ENCODE data around the gene CES3. TPM values are rescaled to one million over a fixed set of nuclear protein-coding genes. Genes with fewer than 3 reads are reported as not detected.
A peak's percentile ranks its signal among the peaks of the same experiment; 100 is the strongest.
"Not testable (repeated sequence)": the region's sequence is repeated elsewhere in the genome, so short reads cannot be mapped to it uniquely, and the experiment has no call there.

Gene CES3
- polyA plus RNA-seq, 1 donor from 2014 or later, result 1.8 TPM

DNA sequence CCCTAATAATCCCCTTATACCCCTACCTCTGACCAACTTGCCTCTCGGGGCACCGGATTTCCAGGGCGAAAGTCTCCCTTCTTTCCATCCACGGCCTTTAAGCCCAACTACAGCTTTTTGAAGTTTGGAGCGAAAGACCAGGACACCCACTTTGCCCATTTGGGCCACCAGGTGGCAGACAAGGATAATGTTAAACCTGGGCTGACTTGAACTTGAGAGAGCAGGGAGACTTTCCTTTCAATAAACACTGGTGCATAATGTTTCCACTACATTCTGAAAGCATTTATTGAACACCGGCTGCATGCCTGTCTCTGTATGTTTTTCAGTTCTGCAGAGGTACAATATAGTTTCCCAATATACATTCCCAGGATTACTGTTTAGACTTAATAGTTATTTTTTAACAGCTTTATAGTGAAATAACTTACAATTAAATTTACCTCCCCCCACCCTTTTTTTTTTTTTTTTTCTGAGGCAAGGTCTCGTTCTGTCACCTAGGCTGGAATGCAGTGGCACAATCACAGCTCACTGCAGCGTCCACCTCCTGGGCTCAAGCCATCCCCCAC is 6.9 kb upstream of the CES3 start:
- H3K27me3 ChIP-seq (ENCODE audit: insufficient read depth, low read depth, low read length), result peaks cover 20% of the 10 kb centered on the region
- no peak overlapping the region for H2AFZ ChIP-seq (ENCODE audit: low read depth, low read length)
- H3K4me3 ChIP-seq (ENCODE audit: low read length), result no peak overlapping the region
- H4K20me1 ChIP-seq (ENCODE audit: insufficient read depth), result no peaks in the 10 kb centered on the region
- TF ChIP-seq, protein P1, sequence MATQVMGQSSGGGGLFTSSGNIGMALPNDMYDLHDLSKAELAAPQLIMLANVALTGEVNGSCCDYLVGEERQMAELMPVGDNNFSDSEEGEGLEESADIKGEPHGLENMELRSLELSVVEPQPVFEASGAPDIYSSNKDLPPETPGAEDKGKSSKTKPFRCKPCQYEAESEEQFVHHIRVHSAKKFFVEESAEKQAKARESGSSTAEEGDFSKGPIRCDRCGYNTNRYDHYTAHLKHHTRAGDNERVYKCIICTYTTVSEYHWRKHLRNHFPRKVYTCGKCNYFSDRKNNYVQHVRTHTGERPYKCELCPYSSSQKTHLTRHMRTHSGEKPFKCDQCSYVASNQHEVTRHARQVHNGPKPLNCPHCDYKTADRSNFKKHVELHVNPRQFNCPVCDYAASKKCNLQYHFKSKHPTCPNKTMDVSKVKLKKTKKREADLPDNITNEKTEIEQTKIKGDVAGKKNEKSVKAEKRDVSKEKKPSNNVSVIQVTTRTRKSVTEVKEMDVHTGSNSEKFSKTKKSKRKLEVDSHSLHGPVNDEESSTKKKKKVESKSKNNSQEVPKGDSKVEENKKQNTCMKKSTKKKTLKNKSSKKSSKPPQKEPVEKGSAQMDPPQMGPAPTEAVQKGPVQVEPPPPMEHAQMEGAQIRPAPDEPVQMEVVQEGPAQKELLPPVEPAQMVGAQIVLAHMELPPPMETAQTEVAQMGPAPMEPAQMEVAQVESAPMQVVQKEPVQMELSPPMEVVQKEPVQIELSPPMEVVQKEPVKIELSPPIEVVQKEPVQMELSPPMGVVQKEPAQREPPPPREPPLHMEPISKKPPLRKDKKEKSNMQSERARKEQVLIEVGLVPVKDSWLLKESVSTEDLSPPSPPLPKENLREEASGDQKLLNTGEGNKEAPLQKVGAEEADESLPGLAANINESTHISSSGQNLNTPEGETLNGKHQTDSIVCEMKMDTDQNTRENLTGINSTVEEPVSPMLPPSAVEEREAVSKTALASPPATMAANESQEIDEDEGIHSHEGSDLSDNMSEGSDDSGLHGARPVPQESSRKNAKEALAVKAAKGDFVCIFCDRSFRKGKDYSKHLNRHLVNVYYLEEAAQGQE (IDR thresholded peaks at IDR 0.05; ENCODE audit: borderline replicate concordance), result no peak
- TF ChIP-seq, protein P2, sequence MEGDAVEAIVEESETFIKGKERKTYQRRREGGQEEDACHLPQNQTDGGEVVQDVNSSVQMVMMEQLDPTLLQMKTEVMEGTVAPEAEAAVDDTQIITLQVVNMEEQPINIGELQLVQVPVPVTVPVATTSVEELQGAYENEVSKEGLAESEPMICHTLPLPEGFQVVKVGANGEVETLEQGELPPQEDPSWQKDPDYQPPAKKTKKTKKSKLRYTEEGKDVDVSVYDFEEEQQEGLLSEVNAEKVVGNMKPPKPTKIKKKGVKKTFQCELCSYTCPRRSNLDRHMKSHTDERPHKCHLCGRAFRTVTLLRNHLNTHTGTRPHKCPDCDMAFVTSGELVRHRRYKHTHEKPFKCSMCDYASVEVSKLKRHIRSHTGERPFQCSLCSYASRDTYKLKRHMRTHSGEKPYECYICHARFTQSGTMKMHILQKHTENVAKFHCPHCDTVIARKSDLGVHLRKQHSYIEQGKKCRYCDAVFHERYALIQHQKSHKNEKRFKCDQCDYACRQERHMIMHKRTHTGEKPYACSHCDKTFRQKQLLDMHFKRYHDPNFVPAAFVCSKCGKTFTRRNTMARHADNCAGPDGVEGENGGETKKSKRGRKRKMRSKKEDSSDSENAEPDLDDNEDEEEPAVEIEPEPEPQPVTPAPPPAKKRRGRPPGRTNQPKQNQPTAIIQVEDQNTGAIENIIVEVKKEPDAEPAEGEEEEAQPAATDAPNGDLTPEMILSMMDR (IDR thresholded peaks at IDR 0.05; ENCODE audit: poor library complexity, severe bottlenecking), result peak; percentile 88
- TF ChIP-seq EZH2 (IDR thresholded peaks at IDR 0.05; ENCODE audit: borderline replicate concordance, insufficient read depth, low read length, poor library complexity, severe bottlenecking) (no peak), RAD21 (conservative IDR thresholded peaks at IDR 0.05) (peak; percentile 91), TAF1 (IDR thresholded peaks at IDR 0.05; ENCODE audit: low read depth) (no peak), POLR2AphosphoS5 (IDR thresholded peaks at IDR 0.05) (no peak), EP300 (conservative IDR thresholded peaks at IDR 0.05; ENCODE audit: poor library complexity, severe bottlenecking) (no peak), MXI1 (conservative IDR thresholded peaks at IDR 0.05; ENCODE audit: poor library complexity, severe bottlenecking) (no peak), SMC3 (conservative IDR thresholded peaks at IDR 0.05; ENCODE audit: poor library complexity) (peak; percentile 94)
- H3K36me3 ChIP-seq (ENCODE audit: insufficient read depth, low read length), result no peaks in the 10 kb centered on the region
- H3K9me2 ChIP-seq (ENCODE audit: insufficient read depth, low read length), result no peaks in the 10 kb centered on the region
- H3K9me3 ChIP-seq (ENCODE audit: low read length), result no peaks in the 10 kb centered on the region
- no peak overlapping the region for H3K27ac ChIP-seq (ENCODE audit: low read length)
- H3F3A ChIP-seq (ENCODE audit: insufficient read depth, low read length, poor library complexity, severe bottlenecking), result no peaks in the 10 kb centered on the region
- H3K9ac ChIP-seq (ENCODE audit: low read length), result no peak overlapping the region
- no peak overlapping the region for H3K4me2 ChIP-seq (ENCODE audit: low read length)
- no peaks in the 10 kb centered on the region for H3K79me2 ChIP-seq (replicated peaks; ENCODE audit: insufficient read depth, low read length)

DNA sequence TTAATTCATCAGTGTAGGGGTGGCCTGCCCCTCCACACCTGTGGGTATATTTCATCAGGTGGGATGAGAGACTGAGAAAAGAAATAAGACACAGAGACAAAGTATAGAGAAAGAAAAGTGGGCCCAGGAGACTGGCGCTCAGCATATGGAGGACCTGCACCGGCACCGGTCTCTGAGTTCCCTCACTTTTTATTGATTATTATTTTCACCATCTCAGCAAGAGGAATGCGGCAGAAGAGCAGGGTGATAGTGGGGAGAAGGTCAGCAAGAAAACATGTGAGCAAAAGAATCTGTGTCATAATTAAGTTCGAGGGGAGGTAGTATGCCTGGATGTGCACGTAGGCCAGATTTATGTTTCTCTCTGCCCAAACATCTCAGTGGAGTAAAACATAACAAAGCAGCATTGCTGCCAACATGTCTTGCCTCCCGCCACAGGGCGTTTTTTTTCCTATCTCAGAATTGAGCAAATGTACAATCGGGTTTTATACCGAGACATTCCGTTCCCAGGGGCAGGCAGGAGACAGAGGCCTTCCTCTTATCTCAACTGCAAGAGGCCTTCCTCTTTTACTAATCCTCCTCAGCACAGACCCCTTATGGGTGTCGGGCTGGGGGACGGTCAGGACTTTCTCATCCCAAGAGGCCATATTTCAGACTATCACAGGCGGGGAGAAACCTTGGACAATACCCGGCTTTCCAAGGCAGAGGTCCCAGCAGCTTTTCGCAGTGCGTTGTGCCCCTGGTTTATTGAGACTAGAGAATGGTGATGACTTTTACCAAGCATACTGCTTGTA is 5.5 kb upstream of the CES3 start:
- not testable (repeated sequence) for H3F3A ChIP-seq (ENCODE audit: insufficient read depth, low read length, poor library complexity, severe bottlenecking); H2AFZ ChIP-seq (ENCODE audit: low read depth, low read length); H3K79me2 ChIP-seq (replicated peaks; ENCODE audit: insufficient read depth, low read length); H3K4me2 ChIP-seq (ENCODE audit: low read length); H3K4me3 ChIP-seq (ENCODE audit: low read length); H4K20me1 ChIP-seq (ENCODE audit: insufficient read depth); H3K9me3 ChIP-seq (ENCODE audit: low read length); H3K27me3 ChIP-seq (ENCODE audit: insufficient read depth, low read depth, low read length); H3K36me3 ChIP-seq (ENCODE audit: insufficient read depth, low read length); H3K27ac ChIP-seq (ENCODE audit: low read length); H3K9ac ChIP-seq (ENCODE audit: low read length); H3K9me2 ChIP-seq (ENCODE audit: insufficient read depth, low read length)

DNA sequence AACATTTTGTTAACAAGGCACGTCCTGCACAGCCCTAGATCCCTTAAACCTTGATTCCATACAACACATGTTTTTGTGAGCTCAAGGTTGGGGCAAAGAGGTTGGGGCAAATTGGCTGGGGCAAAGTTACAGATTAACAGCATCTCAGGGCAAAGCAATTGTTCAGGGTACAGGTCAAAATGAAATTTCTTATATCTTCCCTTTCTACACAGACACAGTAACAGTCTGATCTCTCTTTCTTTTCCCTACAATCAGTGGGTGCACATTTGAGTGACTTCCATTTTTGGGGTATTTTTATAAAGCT is 5.0 kb upstream of the CES3 start:
- not testable (repeated sequence) for H3K9me2 ChIP-seq (ENCODE audit: insufficient read depth, low read length); H3K4me3 ChIP-seq (ENCODE audit: low read length); H3K79me2 ChIP-seq (replicated peaks; ENCODE audit: insufficient read depth, low read length); H2AFZ ChIP-seq (ENCODE audit: low read depth, low read length); H3K27ac ChIP-seq (ENCODE audit: low read length); H3K9ac ChIP-seq (ENCODE audit: low read length); H4K20me1 ChIP-seq (ENCODE audit: insufficient read depth); H3K4me2 ChIP-seq (ENCODE audit: low read length); H3K36me3 ChIP-seq (ENCODE audit: insufficient read depth, low read length); H3K9me3 ChIP-seq (ENCODE audit: low read length); H3F3A ChIP-seq (ENCODE audit: insufficient read depth, low read length, poor library complexity, severe bottlenecking); H3K27me3 ChIP-seq (ENCODE audit: insufficient read depth, low read depth, low read length)
